ENCODE results near the gene SCUBE2. TPM values are rescaled to one million over a fixed set of nuclear protein-coding genes. Genes with fewer than 3 reads are reported as not detected.
"Not testable (repeated sequence)": the region's sequence is repeated elsewhere in the genome, so short reads cannot be mapped to it uniquely, and the experiment has no call there.

The SCUBE2 gene
- total RNA-seq, 1 donor from 2014 or later = 3.9 TPM

DNA sequence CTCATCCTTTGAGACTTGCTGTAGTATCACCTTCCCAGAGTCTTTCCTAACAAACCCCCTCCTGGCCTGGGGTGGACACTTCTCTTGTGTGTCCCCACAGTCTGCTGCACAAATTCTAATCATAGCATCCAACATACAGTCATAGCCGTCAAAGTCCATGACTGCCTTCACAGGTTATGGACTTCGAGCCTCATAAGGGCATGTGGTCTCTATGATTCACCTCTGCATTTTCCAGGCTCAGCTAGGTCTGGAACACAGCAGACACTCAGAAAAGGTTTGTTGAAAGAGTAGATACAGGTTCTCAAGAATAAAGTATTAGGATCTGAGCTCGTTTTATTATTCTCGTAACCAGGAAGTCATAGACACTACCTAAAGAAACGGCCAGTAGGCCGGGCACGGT is 13.2 kb upstream of the SCUBE2 start:
- no peak for DNase-seq

DNA sequence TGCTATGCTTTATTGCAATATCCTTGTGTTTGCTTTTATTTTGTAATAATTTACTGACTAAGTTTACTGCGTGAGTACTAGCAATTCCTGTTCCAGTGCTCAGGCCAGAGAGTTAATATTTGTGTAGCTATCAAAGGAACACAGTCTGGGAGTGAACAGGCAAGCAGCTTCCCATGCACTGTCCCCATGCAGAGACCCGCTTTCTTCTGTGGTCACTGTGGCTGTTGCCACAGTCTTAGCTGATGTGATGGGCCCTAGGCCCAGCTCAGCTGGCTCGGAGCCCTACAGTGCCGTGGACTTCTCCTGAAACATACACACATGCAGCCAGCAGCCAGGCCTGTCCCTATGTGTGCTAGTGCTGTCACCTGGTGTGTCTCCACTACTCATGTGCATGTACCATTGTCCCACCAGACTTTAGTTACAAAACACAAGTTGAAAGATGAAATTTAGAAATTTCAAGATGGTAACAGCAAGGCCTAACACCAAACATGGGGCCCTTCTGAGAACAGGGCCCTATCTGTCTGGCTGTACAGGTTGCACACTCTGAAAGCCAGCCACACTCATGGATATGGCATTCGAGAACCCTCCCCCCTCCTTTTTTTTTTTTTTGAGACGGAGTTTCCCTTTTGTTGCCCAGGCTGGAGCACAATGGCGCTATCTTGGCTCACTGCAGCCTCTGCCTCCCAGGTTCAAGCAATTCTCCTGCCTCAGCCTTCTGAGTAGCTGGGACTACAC is 12.3 kb upstream of the SCUBE2 start:
- DNase-seq = no peak

DNA sequence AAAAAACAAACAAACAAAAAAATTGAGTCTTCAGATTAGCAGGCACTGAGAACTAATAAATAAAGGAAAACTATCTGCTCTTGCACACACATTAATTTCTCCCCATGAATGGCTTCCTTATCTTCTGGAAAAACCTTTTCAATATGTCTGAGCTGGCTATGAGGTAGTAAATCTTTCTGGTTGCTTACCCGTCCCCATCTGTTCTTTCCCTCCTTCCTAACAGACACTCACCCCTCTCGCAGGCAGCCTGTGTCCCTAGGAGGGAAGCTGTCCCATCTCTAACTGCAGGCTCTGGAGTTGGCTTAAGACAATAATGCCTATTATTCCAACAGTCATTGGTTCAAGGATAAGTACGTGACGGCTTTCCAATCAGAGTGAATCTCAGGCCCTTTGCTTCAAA is 8.2 kb upstream of the SCUBE2 start:
- no peak for DNase-seq

DNA sequence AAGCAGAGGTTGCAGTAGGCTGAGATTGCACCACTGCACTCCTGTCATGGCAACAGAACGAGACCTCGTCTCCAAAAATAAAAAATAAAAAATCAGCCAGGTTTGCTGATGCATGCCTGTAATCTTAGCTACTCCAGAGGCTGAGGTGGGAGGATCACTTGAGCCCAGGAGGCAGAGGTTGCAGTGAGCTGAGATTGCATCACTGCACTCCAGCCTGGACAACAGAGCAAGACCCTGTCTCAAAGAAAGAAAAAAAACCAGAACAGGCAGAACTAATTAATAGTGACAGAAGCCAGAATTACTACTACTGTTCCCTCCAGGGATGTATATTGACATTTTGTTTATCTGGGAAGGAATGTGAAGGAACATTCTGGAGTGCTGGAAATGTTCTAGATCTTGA is 7.1 kb upstream of the SCUBE2 start:
- not testable (repeated sequence) for DNase-seq

DNA sequence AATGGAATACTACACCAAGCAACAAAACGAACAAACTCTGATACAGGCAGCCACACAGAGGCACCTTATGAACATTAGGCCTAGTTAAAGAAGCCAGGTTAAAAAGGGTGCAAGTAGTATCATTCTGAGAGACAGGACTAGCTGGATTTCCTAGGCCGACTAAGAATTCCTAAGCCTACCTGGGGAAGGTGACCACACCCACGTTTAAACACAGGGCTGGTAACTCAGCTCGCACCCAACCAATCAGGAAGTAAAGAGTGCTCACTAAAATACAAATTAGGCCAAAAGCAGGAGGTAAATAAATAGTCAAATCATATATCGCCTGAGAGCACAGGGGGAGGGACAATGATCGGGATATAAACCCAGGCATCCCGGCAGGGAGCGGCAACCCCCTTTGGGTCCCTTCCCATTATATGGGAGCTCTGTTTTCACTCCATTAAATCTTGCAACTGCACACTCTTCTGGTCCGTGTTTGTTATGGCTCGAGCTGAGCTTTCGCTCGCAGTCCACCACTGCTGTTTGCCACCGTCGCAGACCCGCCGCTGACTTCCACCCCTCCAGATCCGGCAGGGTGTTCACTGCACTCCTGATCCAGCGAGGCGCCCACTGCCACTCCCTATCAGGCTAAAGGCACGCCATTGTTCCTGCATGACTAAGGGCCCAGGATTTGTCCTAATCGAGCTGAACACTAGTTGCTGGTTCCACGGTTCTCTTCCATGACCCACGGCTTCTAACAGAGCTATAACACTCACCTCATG is 6.0 kb upstream of the SCUBE2 start:
- DNase-seq = not testable (repeated sequence)

DNA sequence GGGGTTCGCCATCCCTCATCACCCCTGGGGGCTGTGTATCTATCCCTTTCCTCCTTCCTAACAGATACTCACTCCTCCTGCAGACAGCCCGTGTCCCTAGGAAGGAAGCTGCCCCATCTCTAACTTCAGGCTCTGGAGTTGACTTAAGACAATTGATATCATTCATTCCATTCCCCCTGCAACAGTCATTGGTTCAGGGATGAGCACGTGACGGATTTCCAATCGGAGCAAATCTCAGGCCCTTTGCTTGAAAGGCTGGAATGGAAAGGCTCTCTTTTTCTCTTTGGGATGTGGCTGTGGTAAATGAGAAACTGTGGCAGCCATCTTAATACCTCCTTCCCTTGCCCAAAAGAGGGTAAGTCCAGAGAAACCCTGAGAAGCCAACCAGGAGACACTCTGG is 5.0 kb upstream of the SCUBE2 start:
- no peak for DNase-seq

DNA sequence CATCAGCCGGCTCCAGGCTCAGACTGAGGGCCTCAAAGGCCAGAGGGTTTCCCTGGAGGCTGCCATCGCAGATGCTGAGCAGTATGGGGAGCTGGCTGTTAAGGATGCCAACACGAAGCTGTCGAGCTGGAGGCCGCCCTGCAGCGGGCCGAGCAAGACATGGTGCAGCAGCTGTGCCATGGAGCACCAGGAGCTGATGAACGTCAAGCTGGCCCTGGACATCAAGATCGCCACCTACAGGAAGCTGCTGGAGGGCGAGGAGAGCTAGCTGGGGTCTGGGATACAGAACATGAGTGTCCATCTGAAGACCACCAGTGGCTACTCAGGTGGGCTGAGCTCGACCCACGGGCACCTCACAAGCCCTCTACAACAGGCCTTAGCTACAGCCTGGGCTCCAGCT is 4.0 kb upstream of the SCUBE2 start:
- peak; percentile 14 for DNase-seq

DNA sequence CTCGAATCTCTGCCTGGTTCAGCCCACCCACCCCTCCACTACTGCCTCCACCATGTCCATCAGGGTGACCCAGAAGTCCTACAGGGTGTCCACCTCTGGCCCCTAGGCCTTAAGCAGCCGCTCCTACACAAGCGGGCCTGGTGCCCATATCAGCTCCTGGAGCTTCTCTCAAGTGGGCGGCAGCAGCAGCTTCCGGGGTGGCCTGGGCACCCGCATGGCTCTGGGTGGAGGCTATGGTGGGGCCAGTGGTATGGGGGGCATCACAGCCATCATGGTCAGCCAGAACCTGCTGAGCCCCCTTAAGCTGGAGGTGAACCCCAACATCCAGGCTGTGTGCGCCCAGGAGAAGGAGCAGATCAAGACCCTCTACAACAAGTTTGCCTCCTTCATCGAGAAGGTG is 3.0 kb upstream of the SCUBE2 start:
- no peak for DNase-seq

DNA sequence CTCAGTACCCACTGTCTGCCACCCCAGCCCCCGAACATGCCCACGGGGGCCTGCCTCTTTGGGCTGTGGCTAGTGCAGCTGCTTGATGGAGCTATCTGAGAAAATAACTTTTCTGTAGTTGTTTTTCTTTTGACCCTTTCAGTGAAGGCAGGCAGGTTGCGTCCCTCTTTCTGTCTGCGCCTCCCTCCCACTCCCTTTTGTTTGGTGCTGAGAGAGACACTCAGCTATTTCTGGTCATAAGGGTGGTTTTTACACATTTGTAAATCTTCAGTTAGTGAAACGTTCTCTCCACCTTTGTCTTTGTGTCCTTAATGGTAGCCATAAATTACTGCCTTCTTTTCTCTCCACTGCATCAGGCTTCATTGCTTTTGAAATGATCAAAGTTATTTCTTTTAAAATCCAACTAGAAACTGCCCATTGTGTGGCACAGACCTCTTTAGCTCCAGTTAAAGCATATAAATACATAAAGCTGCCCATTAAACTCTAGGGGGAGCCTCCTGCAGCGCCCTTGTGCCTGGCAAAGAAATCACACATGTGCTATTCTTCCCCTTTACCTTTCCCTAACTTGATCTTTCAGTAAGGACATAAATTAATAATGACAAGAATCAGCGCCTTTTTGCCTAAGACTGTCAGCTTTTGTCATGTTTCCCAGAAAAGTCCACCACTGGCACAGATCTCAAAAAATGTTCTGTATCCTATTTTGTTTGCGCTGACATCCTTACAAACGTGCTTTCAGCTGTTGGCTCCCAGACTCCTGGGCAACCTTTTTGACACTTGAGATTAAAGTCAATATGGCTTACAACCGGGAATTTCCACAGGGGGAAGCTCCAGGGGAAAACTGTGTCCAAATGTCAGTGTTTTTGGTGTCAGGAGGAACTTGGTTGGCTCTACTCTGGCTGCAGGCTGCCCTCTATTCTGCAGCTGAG is 1.7 kb upstream of the SCUBE2 start:
- DNase-seq = peak; percentile 40

DNA sequence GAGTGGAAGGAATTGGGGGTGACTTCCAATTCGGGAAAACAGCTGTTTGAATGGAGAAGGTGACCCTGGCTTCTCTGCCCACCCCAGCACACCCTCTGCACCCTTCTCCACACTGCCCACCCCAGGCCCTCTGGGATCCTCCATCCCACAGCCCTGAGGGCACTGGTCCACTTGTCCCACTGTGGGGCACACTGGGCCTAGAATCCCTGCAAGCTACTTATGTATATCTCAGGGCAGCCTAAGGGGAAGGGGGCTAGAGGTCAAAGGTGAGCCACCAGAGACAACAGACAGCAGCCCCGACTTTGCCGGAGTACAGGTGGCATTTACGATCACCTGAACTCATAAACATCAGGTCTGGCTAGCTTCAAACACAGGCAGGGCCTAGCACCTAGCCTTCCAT is 673 bp upstream of the SCUBE2 start:
- DNase-seq = no peak

DNA sequence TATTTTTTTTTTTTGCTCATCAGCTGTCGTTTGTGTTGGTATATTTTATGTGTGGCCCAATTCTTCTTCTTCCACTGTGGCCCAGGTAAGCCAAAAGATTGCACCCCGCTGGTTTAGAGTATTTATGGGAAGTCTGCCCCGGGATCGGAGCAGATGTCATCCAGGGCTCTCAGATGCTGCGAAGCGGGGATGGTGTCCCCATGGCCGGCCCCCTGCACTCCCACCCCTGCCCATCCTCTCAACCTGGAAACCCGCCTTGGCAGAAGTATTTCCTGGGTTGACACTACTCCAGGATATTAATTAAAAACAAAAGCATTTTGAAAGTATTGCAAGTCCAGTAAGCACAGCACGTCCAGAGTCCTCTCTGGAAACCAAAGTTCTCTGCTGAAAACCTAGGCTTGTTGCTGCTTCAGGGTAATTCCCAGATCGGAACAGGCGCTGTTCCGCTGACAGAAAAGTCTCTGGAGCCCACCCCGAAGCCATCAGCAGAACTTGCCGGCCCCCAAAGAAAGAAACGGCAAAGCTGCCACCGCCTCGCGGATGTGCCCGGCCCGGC is 833 bp downstream of the SCUBE2 start:
- DNase-seq = peak; percentile 9

DNA sequence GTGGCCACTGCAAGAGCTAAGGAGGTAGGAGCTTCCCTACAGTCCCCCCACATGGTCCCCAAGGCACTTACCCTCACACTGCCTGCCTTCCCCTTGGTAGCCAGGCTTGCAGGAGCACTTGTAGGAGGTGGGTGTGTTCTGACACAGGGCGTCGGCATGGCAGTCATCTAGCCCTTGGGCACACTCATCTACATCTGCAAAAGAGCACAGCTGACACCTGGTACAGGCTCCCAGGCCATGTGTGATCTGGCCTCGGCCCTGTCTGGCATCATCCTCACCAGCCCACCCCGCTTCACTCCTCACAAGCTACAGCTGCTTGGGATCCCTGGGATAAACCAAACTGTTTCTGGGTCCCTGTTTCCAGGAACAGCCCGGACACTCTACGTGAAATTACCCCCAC is 1.8 kb downstream of the SCUBE2 start:
- DNase-seq = no peak

DNA sequence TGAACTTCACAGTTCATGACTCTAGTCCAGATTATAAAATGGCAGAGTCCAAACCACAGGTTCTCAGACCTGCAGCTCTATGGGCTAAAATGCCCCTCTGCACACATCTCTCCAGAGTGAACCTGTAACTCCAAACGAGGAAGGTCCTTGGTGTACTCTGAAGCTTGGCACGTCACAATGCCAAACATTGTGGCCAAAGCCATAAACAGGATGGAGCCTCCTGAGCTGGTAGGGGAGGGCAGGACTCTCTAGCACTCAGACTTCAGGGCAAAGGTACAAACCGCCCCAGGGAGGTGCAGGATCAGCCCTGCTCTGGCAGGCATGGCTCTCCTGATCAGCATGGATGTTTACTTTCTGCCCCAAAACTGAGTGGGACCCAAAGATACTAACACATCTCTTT is 2.3 kb downstream of the SCUBE2 start:
- DNase-seq = no peak

DNA sequence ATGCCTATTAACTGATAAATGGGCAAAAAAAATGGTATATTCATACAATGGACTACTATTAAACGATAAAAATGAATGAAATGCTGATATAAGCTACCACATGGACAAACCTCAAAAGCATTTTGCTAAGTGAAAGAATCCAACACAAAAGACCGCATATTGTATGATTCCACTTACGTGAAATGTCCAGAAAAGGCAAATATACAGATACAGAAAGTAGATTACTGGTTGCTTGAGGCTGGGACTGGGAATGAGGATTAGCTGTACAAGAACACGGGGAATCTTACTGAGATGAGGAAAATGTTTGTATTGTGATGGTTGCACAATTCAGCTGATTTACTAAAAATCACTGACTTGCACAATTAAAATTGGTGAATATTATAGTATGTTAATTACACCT is 8.8 kb downstream of the SCUBE2 start:
- DNase-seq = no peak

DNA sequence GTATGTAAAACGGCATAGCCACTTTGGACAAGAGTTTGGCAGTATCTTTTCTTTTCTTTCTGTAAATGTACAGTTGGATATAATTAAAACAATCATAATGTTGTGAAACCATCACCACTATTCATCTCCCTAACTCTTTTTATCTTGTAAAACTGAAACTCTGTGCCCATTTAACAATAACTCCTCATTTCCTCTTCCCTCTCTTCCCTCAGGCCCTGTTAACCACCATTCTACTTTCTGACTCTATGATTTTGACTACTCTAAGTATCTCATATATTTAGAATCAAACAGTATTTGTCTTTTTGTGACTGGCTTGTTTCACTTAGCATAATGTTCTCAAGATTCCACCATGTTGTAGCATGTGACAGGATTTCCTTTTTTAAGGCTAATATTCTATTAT is 10.2 kb downstream of the SCUBE2 start:
- DNase-seq = no peak

DNA sequence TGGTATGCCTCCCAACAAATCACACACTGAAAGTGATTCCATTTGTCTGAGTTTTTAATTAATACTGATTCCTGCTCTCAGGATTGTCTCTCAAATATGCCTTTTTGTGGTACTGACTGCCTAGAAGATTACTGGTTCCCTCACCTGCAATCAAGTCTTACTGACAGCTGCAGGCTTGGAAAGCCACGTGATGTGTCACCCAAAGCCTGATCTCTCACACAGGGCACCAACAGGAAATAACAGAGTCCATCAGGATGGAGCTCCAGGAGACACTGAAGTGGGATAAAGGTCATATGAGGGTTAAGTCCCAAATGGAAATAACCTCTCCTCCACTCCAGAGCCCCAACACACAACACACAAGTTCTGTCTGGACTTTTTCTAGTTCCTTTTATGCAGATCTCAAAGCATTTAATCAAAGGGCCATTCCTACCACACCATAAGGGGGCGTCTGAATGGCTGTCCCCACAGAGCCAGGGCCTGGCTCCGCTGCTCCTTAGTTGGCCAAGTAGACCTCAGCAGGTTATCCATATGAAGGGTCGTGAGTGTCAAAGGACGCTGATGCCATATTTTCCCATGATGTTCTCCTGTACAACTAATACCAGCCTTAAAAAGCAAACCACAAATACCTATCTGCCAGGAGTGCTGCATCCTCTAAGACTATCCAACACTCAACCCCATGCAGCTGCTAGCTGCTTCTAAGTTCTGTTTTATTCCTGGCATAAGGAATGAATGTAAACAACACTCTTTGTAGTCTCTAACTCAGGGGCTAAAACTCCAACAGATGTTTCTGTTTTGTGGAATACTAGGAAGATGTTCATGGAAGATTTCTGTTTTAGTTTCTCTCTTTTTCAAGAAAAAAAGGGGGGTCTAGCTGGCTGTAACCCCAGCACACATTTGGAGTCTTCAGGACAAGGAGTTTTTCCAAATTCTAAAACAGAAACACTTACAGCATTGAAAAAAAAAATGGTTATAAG is 13.0 kb downstream of the SCUBE2 start:
- DNase-seq = no peak

DNA sequence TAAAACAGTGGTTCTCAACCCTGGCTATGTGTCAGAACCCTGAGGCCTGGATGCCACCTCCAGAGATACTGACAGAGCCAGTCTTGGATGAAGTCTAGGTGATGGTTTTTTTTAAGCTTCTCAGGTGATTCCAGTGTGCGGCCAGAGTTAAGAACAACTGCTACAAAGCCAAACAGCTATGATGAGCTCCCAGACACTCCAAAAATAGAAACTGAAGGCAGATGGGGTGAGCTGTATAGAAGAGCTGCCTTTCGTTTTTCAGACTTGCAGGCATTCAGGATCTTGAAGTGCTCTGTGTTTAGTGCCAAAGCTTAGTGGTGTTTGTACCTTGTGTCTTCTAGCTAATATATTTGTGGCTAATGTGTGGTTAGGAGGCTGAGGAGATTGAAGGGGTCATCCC is 14.2 kb downstream of the SCUBE2 start:
- no peak for DNase-seq

DNA sequence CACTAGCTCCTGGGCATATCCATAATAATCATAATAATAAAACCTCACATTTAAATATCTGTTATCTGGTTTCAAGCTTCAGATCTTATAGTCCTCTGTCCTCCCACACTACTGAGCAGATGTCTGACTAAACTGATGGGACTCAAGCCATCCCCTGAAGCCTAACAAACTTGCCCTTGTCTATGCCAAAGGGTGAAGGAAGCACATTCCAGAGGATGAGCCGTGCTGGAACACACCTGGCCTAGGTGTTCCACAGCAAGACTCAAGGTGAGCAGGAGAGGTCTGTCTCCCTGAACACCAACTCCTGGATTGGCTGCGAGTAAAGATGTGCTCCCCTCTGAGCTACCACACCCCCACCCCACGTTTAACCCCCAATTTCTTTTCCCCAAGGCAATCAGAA is 14.7 kb downstream of the SCUBE2 start:
- no peak for DNase-seq

DNA sequence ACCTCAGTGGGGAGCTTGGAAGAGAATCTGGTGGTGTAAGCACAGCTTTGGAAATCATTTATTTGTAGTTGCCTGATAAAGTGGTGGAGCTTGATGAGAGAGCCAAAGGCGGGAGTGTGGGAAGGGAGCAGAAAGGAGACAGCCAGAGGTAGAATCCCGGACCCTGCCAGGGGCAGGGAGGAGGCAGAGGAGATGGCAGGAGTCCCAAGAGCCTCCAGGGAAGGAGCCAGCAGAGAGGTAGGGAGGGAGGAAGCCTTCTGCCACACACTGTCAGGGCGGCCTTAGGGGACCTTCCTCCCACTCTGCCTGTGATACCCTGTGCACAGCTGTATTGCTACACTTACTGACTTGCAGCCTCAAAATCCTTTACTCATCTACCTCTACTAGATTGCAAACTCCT is 15.4 kb downstream of the SCUBE2 start:
- no peak for DNase-seq

DNA sequence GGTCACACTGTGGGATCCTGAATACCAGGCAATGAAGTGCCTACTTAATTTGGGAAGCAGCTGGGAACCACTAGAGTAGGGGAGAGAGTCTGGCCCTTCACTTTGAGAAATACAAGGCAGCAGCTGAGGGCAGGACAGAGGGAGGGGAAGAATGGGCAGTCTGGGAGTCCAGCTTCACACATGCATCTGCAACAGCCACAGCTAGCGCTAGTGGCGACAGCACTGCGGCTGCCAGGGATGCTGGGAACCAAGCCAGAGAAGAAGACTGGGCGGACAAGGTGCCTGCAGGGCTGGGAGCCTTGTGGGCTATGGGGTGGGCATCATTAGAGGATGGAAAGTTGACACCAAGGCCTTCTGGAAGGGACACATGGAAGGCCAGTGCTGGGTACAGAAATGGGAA is 15.8 kb downstream of the SCUBE2 start:
- DNase-seq = no peak

DNA sequence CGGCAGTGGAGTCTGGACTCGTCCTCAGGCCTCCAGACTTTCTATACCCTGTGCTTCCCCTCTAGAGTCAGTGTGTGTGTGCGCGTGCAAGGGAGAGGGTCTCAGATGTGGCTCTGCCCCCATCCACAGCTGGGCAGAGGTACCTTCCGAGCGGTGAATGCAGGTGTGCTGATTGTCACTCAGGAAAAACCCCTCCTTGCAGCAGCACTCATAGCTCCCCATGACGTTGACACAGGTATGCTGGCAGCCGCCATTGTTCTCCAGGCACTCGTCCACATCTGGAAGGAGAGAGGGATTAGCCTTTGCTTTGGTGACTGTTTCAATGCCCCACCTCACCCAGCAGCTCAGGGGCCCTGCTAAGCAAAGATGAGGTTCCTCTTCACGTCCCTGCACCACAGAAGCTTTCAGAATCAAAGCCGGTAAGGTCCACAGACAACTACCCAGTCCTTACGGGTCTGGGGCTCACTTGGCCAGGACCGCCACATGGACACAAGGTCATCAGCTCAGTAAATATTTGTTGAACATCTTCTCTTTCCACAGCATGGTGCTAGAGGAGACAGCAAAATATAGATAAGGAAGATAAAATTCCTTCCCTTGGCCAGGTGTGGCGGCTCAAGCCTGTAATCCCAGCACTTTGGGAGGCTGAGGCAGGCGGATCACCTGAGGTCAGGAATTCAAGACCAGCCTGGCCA is 16.9 kb downstream of the SCUBE2 start:
- no peak for DNase-seq
